AG09319 (cell line): ENCODE results near the gene SLK.

Source experiments
- DNase-seq: peaks from one replicate; pipeline ENCODE4 v3.0.0-alpha.2; 2010; ENCODE audit warnings: low read depth; ENCODE audit errors: extremely low read depth
- CTCF ChIP-seq: IDR thresholded peaks from 2 replicates; pipeline ENCODE4 v1.5.1; 2011; ENCODE audit warnings: low read depth, mild to moderate bottlenecking, inconsistent platforms, low read length, moderate library complexity

Gene SLK

GRCh38 chr10:104074505-104074904, 107.6 kb downstream of the SLK start:
- TF ChIP-seq CTCF, result no peak
- no peak for DNase-seq

GRCh38 chr10:104076743-104077160, 109.8 kb downstream of the SLK start:
- peak; percentile 12 for DNase-seq
- TF ChIP-seq CTCF, result no peak

GRCh38 chr10:104077247-104077646, 110.3 kb downstream of the SLK start:
- DNase-seq, result no peak
- TF ChIP-seq CTCF, result no peak

- DNase-seq, result no peak
- TF ChIP-seq CTCF, result no peak
Measured at GRCh38 chr10:104077663-104078151, 110.8 kb downstream of the SLK start.
